SU-DHL-6 (cell line): ENCODE data around the gene SPTBN1.

Experiments
- EZH2phosphoT487 ChIP-seq: fragments of 200-600 bp; sonication (generic), shearing (Covaris generic); conservative IDR thresholded peaks from 2 replicates; pipeline ENCODE4 v1.6.1; 2018; ENCODE audit warnings: mild to moderate bottlenecking, antibody characterized with exemption, low read length, moderate library complexity, mixed read lengths
- TF ChIP-seq, protein P1 (sequence below): fragments of 200-600 bp; sonication (generic); IDR thresholded peaks from one replicate; pipeline ENCODE4 v1.5.1; 2017; ENCODE audit warnings: antibody characterized with exemption, mild to moderate bottlenecking, low read length, moderate library complexity; ENCODE audit not compliant: insufficient read depth, poor library complexity, severe bottlenecking

DNA sequence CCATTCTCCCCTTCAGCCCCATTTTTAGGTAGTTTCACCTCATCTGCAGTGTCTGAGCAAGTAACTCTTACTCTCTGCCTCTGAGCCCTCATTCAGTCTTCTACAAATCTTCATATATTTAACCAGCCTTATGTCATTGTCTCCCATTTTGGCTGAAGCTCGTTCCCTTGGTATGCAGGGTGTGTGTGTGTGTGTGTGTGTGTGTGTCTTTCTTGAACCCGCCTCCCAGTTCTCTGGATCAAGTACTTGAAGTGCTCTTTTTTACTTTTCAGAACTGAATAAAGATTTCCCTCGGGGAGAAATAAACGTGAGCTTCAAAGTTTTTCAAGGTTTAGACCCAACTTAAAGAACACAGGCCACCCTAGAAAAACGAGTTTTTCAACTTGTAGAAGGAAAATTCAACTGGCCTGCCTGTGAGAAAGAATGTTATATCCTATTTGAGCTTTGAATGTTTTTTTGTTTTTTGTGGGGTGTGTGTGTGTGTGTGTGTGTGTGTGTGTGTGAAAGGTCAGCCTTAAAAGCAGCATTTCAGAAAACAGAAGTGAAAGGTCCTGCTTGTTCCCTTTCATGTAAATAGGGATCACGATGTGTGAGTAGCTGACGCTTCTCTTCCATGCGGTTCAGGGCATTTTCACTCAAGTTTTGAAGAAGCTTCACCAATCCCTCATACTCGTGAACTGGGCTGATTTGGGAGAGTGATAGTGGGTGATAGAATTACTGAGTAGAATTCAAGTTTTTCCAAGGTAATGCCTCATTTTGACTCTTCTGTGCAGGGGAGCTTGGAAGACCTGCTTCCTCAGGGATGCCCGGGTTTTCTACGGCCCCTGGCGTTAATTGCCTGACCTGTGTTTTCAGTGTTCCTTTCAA, 216.7 kb downstream of the SPTBN1 start:
- TF ChIP-seq, protein P1, sequence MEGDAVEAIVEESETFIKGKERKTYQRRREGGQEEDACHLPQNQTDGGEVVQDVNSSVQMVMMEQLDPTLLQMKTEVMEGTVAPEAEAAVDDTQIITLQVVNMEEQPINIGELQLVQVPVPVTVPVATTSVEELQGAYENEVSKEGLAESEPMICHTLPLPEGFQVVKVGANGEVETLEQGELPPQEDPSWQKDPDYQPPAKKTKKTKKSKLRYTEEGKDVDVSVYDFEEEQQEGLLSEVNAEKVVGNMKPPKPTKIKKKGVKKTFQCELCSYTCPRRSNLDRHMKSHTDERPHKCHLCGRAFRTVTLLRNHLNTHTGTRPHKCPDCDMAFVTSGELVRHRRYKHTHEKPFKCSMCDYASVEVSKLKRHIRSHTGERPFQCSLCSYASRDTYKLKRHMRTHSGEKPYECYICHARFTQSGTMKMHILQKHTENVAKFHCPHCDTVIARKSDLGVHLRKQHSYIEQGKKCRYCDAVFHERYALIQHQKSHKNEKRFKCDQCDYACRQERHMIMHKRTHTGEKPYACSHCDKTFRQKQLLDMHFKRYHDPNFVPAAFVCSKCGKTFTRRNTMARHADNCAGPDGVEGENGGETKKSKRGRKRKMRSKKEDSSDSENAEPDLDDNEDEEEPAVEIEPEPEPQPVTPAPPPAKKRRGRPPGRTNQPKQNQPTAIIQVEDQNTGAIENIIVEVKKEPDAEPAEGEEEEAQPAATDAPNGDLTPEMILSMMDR = no peak
- TF ChIP-seq EZH2phosphoT487 = no peak
